Measurements from ENCODE around the gene SCNN1G.

- TF ChIP-seq EP300 (IDR thresholded peaks at IDR 0.05; ENCODE audit: low read depth) (no peak), POLR2AphosphoS5 (IDR thresholded peaks at IDR 0.05) (no peak), POLR2A (IDR thresholded peaks at IDR 0.05) (no peak)
- TF ChIP-seq, protein P1, sequence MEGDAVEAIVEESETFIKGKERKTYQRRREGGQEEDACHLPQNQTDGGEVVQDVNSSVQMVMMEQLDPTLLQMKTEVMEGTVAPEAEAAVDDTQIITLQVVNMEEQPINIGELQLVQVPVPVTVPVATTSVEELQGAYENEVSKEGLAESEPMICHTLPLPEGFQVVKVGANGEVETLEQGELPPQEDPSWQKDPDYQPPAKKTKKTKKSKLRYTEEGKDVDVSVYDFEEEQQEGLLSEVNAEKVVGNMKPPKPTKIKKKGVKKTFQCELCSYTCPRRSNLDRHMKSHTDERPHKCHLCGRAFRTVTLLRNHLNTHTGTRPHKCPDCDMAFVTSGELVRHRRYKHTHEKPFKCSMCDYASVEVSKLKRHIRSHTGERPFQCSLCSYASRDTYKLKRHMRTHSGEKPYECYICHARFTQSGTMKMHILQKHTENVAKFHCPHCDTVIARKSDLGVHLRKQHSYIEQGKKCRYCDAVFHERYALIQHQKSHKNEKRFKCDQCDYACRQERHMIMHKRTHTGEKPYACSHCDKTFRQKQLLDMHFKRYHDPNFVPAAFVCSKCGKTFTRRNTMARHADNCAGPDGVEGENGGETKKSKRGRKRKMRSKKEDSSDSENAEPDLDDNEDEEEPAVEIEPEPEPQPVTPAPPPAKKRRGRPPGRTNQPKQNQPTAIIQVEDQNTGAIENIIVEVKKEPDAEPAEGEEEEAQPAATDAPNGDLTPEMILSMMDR (IDR thresholded peaks at IDR 0.05) = no peak
Measured at GRCh38 chr16:23257682-23258081, 75.1 kb downstream of the SCNN1G start.

Measured in transverse colon (tissue), 4 donors.